NCI-H1436 treated with DMSO at 0.1 percent for 48 hours (cell line): ENCODE results near the gene WBP4.
"Not testable (repeated sequence)": the region's sequence is repeated elsewhere in the genome, so short reads cannot be mapped to it uniquely, and the experiment has no call there.

Source experiments
- DNase-seq: peaks from one replicate; lab custom pipeline; 2025; lab: John Stamatoyannopoulos, UW

Gene WBP4

GRCh38 chr13:41079725-41080124 is 18.4 kb downstream of the WBP4 start:
- DNase-seq, result no peak

- DNase-seq, result no peak
These were observed 24.8 kb downstream of the WBP4 start for GRCh38 chr13:41085961-41086585.

DNA sequence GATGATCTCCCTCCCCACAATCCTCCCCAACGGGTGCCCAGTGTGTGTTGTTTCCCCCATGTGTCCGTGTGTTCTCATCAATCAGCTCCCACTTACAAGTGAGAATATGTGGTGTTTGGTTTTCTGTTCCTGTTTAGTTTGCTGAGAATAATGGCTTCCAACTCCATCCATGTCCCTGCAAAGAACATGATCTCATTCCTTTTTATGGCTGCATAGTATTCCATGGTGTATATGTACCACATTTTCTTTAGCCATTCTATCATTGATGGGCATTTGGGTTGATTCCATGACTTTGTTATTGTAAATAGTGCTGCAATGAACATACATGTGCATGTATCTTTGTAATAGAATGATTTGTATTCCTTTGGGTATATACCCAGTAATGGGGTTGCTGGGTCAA is 34.4 kb downstream of the WBP4 start:
- DNase-seq, result not testable (repeated sequence)

- no peak for DNase-seq
These were observed 37.5 kb downstream of the WBP4 start for GRCh38 chr13:41098761-41099160.

DNA sequence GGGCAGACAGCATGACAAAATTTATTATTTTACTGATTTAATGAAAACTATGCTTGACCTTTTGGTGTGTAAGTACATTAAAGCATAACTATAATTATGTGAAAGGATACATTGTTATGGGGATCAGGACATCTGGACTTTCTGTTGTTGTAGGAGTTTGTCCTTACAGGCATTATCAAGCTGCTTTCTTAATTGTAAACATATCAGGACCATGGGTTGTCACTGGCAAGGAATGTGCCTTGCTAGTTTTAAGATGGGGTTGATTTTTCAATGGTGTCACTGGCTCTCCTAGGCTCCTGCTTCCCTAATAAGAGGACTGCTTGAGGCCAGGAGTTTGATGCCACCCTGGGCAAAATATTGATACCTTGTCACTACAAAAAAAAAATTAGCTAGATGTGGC is 38.7 kb downstream of the WBP4 start:
- DNase-seq, result no peak

GRCh38 chr13:41107104-41107571 is 45.8 kb downstream of the WBP4 start:
- DNase-seq, result no peak

DNA sequence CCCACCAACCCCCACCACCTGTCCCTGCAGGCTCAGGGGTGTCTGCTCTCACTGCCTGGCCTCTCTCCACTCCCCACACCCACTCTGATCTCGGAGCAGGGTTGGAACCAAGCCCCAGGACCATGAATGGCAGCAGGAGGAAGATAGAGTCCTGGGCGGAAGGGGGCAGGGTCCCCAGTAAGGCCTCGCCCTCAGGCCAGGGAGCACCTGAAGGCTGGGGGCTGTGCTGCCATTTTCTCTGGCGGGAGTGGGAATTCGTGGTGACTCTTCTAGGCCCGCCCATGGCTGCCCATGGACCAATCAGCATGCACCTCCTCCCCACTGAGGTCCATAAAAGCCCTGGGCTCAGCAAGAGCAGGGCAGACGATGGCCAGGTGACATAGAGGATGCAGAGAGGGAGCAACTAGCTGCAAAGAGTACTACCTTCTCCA is 46.3 kb downstream of the WBP4 start:
- DNase-seq, result no peak

GRCh38 chr13:41111454-41111853 is 50.1 kb downstream of the WBP4 start:
- DNase-seq, result no peak

DNA sequence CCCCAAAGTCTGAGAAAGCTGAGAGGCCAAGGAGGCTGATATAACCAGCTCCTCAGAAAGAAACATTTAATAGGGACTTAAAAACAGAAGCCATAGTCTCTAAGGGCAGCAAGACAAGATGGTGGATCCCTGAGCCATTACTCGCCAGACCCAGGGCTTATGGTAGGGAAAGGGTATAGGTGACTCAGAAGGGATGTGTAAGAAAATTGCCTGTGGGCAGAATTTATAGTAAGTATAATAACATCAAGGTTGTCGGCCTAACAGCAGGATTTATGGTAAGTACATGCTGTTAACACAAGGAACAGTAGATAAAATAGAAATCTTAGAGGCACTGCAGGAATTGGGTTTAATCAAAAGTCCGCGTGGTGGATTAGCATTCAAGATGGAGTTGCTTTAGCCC is 56.6 kb downstream of the WBP4 start:
- no peak for DNase-seq

DNA sequence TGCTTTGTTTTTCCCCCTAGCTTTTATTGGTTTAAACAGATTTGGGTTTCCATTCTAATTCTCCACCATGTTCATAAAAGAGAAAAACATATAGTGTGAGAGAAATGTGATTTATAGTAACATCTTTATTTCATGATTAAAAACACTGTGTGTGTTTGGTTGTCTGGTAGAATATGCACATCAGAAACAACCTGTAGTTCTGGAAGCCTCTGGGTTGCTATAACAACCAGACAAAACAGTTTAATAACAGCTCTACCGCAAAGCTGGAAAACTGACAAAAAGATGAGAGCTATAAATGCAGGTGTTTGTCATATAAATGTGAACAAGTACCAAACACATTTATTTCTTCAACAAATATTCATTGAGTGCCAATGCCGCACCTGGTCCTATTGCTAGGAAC is 61.5 kb downstream of the WBP4 start:
- DNase-seq, result no peak

GRCh38 chr13:41127701-41128100 is 66.4 kb downstream of the WBP4 start:
- no peak for DNase-seq

DNA sequence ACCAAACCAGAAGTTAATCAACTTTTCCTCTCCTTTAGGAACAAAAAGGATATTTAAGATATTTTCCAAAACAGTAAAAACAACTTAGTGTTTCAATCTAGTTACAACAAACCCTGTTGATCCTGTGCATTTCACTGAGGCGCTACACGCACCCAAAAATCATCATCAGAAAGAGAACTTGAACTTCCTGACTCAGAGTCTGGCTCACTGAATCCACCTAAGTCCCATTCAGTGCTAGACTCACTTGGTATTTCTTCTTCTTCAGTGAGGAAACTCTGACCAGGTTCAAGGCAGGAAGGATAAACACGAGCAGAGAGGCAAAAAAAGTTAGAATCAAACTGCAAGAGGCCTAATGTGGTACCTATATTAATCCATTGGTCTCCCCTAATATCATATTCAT is 69.0 kb downstream of the WBP4 start:
- no peak for DNase-seq

GRCh38 chr13:41131189-41131588 is 69.9 kb downstream of the WBP4 start:
- DNase-seq, result not testable (repeated sequence)

DNA sequence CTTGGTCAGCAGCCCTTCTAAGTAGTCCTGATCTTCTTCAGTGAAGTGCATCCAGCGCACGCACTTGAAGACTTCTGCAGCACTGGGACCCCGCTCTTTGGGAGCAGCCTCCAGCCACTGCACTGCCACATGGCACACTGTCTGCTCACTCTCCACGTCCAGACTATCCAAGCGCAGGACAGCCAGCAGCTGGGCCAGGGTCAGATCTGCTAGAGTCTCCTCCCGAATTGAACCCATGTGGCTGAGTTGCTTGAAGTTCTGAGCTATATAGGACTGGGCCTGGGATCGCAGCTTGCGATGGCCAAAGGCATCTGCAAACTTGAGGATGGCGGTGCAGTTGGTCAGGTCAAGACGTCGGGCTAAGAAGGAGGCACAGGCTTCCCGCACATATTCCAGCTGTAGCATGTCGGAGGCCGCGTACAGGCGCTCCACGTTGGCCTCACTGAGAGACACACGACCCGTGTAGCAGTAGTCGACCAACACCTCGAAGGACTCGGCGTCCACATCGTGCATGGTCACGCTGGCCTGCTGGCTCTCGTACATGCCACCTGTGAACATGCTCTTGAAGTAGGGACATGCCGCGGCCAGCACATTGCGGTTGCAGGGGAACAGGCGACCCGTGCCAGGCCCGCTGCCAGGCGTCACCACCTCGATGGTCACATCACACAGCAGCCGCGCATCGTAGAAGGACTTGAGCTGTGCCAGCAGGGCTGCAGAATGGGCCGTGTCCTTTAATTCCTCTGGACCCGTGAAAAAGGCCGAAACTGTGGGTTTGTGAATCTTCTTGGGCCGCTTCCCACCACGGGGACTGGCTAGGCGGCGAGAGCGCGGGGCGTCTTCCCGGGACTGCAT is 70.6 kb downstream of the WBP4 start:
- not testable (repeated sequence) for DNase-seq

DNA sequence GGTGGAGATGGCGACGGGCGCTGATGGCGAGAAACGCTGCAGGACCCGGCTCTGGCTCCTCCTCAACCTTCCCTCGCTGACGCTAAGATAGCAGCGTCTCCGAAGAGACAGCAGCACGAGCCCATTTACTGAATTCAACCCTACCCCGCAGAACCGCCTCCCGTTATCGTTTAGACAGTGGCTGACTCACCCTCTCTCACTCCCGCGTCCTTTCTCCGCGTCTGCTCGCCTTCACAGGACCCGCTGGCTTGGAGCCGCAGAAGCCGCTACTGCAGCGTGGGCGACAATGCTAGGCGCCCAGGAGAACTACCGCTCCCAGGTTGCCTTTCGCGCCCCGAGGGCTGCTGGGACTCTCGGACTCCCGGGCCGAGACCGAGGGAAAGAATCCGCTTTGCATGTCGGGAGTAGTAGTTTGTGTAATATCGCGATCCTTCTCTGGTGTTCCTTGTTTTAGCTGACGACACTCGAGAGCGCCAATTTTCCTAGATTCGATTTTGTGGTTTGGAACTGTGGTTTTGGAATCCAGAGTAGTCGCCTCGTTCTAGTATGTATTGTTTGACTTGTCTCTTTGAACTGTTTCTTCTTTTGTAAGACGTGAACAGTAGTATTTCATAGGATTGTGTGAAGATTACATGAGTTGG is 71.3 kb downstream of the WBP4 start, which contains the start of gene KBTBD6:
Gene KBTBD6, minus strand, starts transcription at position 291 of the 641 bp plus-strand sequence. CDS start 291 bp downstream, outside the sequence.
- peak; percentile 61 for DNase-seq
